ENCODE results near the gene INPP4A. TPM values are rescaled to one million over a fixed set of nuclear protein-coding genes. Genes with fewer than 3 reads are reported as not detected.

INPP4A gene
- total and polyA plus RNA-seq, 2 experiments from 2014 or later = 7.9 to 13.1 TPM

DNA sequence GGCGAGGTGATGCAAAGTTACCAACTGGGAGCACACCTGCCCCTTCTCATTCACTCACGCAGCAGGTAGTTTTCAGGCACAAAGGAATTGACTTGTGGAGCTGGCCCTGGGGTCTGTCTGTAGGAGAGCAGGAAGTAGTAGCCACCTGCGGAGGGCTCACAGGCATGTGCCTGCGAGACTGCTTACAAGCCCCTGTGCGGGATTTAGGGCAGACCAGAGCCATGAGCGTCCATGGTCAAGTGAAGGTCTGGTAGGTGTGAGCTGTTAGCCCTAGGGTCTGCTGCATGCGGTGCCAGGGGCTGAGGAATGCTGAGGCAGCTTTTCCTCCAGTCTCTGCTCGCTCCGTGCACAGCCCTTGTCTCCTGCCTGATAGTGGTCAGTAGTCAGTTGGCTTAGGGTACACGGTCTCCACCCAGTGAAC is 18.9 kb downstream of the INPP4A start:
- Histone ChIP-seq H3K36me3 (replicated peaks; ENCODE audit: insufficient read depth, low read depth) (no peaks in the 10 kb centered on the region), H3K4me1 (ENCODE audit: insufficient read depth) (peaks cover 4% of the 10 kb centered on the region), H3K9me2 (replicated peaks; ENCODE audit: insufficient read depth) (no peaks in the 10 kb centered on the region), H3K4me3 (no peak overlapping the region), H3K27me3 (no peaks in the 10 kb centered on the region), H2AFZ (no peak overlapping the region), H3K79me2 (peaks cover 55% of the 10 kb centered on the region), H3K9me3 (ENCODE audit: low read depth) (no peaks in the 10 kb centered on the region), H3K4me2 (no peak overlapping the region), H3K27ac (no peak overlapping the region), H4K20me1 (ENCODE audit: insufficient read depth, poor library complexity, severe bottlenecking) (no peaks in the 10 kb centered on the region)
- 81% methylated on average over 10 of the region's 10 CpGs for WGBS (ENCODE audit: low lambda C conversion rate, missing lambda C conversion rate)
- TF ChIP-seq, protein P1, sequence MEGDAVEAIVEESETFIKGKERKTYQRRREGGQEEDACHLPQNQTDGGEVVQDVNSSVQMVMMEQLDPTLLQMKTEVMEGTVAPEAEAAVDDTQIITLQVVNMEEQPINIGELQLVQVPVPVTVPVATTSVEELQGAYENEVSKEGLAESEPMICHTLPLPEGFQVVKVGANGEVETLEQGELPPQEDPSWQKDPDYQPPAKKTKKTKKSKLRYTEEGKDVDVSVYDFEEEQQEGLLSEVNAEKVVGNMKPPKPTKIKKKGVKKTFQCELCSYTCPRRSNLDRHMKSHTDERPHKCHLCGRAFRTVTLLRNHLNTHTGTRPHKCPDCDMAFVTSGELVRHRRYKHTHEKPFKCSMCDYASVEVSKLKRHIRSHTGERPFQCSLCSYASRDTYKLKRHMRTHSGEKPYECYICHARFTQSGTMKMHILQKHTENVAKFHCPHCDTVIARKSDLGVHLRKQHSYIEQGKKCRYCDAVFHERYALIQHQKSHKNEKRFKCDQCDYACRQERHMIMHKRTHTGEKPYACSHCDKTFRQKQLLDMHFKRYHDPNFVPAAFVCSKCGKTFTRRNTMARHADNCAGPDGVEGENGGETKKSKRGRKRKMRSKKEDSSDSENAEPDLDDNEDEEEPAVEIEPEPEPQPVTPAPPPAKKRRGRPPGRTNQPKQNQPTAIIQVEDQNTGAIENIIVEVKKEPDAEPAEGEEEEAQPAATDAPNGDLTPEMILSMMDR (IDR thresholded peaks at IDR 0.05; ENCODE audit: poor library complexity) = no peak
- TF ChIP-seq EZH2phosphoT487 (IDR thresholded peaks at IDR 0.05; ENCODE audit: low read depth, severe bottlenecking, unreplicated experiment) (no peak), EZH2 (IDR thresholded peaks at IDR 0.05; ENCODE audit: borderline replicate concordance) (no peak)
- no peak for DNase-seq (ENCODE audit: low spot score)

DNA sequence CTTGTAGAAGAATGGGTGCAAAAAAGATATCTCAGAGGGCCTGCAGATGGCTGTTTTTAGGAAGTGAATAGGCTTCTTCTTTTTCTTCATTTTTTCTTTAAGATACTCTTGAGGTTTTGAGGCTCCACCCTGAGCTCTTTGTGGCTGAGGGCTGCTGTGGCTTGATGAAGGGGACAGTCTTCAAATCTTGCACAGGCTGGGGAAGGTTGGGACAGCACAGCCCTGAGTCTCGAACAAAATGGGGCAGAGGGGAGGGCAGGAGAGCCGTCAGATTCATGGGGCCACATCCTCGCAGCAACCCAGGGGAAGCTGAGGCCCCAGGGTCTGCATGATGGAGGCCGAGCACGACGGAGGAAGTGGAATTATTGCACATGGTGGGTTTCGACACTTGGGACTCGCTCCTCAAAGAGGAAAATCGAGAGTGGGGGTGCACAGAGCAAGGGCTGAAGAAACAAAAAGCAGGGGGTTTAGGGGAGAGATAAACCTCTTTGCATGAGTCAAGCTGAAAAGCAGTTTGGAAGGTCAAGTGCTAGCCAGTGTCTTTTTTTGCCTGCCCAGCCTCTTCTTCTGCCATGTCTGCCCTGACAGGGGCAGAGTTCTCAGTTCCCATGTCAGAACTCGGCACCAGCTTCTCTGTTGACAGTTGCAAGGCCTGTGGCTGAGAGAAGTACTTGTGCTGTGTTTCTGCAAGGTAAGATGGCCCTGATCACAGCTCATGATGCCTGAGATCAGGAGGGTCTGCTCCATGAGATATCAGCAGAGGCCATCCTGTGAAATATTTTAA is 19.5 kb downstream of the INPP4A start:
- peaks cover 4% of the 10 kb centered on the region for H3K4me1 ChIP-seq (ENCODE audit: insufficient read depth)
- no peak overlapping the region for H3K4me3 ChIP-seq
- H3K79me2 ChIP-seq = peaks cover 54% of the 10 kb centered on the region
- DNase-seq (ENCODE audit: low spot score) = no peak
- H3K9me3 ChIP-seq (ENCODE audit: low read depth) = no peaks in the 10 kb centered on the region
- H3K9me2 ChIP-seq (replicated peaks; ENCODE audit: insufficient read depth) = no peaks in the 10 kb centered on the region
- no peak overlapping the region for H3K27ac ChIP-seq
- no peak overlapping the region for H3K4me2 ChIP-seq
- no peak overlapping the region for H2AFZ ChIP-seq
- no peaks in the 10 kb centered on the region for H3K27me3 ChIP-seq
- WGBS (ENCODE audit: low lambda C conversion rate, missing lambda C conversion rate) = 90% methylated on average over 10 of the region's 10 CpGs
- H4K20me1 ChIP-seq (ENCODE audit: insufficient read depth, poor library complexity, severe bottlenecking) = no peaks in the 10 kb centered on the region
- no peaks in the 10 kb centered on the region for H3K36me3 ChIP-seq (replicated peaks; ENCODE audit: insufficient read depth, low read depth)
- no peak for TF ChIP-seq EZH2 (IDR thresholded peaks at IDR 0.05; ENCODE audit: borderline replicate concordance)

DNA sequence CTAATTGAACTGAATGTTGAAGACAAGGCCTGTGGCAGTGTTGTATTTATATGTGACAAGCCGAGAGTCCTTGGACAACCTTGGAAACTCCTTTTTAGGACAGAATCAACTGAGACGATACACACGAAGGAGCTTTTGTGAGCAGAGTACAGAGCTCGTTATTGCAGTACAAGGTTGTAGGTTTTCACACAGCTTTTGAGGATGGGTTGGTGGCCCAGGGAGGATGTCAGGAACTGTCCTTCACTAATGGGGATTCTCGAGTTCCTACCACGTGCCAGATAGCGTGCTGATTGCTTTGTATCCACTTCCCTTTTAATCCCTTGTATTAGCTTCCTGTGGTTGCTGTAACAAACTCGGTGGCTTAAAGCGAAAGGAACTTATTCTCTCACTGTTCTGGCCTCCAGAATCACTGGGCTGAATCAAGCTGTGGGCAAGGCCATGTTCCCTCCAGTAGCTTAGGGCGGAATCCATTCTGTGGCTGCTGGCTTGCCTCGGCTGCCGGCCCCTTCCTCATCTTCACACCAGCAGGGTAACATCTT is 20.2 kb downstream of the INPP4A start:
- Histone ChIP-seq H3K36me3 (replicated peaks; ENCODE audit: insufficient read depth, low read depth) (no peaks in the 10 kb centered on the region), H2AFZ (no peak overlapping the region), H3K4me3 (no peak overlapping the region), H4K20me1 (ENCODE audit: insufficient read depth, poor library complexity, severe bottlenecking) (no peaks in the 10 kb centered on the region), H3K4me1 (ENCODE audit: insufficient read depth) (peaks cover 4% of the 10 kb centered on the region), H3K27ac (no peak overlapping the region), H3K4me2 (no peak overlapping the region), H3K27me3 (no peaks in the 10 kb centered on the region), H3K79me2 (peaks cover 50% of the 10 kb centered on the region), H3K9me2 (replicated peaks; ENCODE audit: insufficient read depth) (no peaks in the 10 kb centered on the region), H3K9me3 (ENCODE audit: low read depth) (no peaks in the 10 kb centered on the region)
- no peak for DNase-seq (ENCODE audit: low spot score)
- 82% methylated on average over 12 of the region's 12 CpGs for WGBS (ENCODE audit: low lambda C conversion rate, missing lambda C conversion rate)
- TF ChIP-seq, protein P1 (IDR thresholded peaks at IDR 0.05; ENCODE audit: poor library complexity) = no peak
- TF ChIP-seq EZH2phosphoT487 (IDR thresholded peaks at IDR 0.05; ENCODE audit: low read depth, severe bottlenecking, unreplicated experiment) (no peak), EZH2 (IDR thresholded peaks at IDR 0.05; ENCODE audit: borderline replicate concordance) (no peak)

DNA sequence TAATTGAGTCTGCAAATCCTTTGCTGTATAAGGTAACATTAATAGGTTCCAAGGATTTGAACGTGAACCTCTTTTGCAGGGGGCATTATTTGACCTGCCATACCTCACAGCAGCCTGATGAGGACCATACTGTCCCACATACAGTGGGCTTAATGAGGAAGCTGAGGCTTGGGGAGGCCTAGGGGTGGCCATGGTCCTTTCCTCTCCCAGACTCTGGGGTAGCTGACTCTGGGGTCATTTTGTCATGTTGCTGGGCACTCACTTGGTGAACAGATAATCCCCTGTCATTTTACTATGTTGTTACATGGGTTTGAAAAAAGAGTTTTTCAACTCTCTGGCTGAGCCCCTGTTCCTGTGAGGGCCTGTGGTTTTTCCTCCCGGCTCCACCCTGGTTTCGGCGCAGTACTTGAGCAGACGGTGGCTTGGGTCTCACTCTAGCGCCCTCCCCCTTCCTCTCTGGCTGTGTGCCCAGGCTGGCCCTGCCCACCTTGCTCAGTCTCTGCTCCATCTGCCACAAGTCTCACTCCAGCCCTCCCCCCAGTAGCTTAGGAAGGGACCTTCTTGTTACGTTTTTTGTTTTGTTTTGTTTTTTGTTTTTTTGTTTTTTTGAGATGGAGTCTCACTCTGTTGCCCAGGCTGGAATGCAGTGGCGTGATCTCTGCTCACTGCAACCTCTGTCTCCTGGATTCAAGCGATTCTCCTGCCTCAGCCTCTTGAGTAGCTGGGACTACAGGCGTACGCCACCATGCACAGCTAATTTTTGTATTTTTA is 21.0 kb downstream of the INPP4A start:
- DNase-seq (ENCODE audit: low spot score) = peak; percentile 48
- Histone ChIP-seq H3K36me3 (replicated peaks; ENCODE audit: insufficient read depth, low read depth) (no peaks in the 10 kb centered on the region), H3K4me2 (no peak overlapping the region), H3K27ac (no peak overlapping the region), H3K27me3 (no peaks in the 10 kb centered on the region), H3K79me2 (peaks cover 53% of the 10 kb centered on the region), H4K20me1 (ENCODE audit: insufficient read depth, poor library complexity, severe bottlenecking) (no peaks in the 10 kb centered on the region), H2AFZ (no peak overlapping the region), H3K4me1 (ENCODE audit: insufficient read depth) (peaks cover 4% of the 10 kb centered on the region), H3K4me3 (no peak overlapping the region), H3K9me2 (replicated peaks; ENCODE audit: insufficient read depth) (no peaks in the 10 kb centered on the region), H3K9me3 (ENCODE audit: low read depth) (no peaks in the 10 kb centered on the region)
- WGBS (ENCODE audit: low lambda C conversion rate, missing lambda C conversion rate) = 68% methylated on average over 11 of the region's 11 CpGs
- TF ChIP-seq EZH2phosphoT487 (IDR thresholded peaks at IDR 0.05; ENCODE audit: low read depth, severe bottlenecking, unreplicated experiment) (no peak), EZH2 (IDR thresholded peaks at IDR 0.05; ENCODE audit: borderline replicate concordance) (no peak)
- TF ChIP-seq, protein P1 (IDR thresholded peaks at IDR 0.05; ENCODE audit: poor library complexity) = no peak

Measured in hepatocyte (in vitro differentiated cells).